IMR-90 (cell line): ENCODE results near the gene WFDC6. TPM values are rescaled to one million over a fixed set of nuclear protein-coding genes. Genes with fewer than 3 reads are reported as not detected.

ENCODE experiments used
- ATAC-seq: fragments of 200-7000 bp; cut with Tn5 transposase; 2 replicates; pipeline ENCODE4 v1.9.1; 2020; ENCODE audit warnings: low read depth, mild to moderate bottlenecking, moderate library complexity
- BruUV-seq: library from RNA; stranded (reverse); fragments of 400-500 nt; replicated peaks from 2 replicates; lab custom pipeline; 2021; lab: Mats Ljungman, UMichigan
- CTCF ChIA-PET: fragments of 300-600 bp; formaldehyde crosslinking; extraction: SDS; loops from one replicate; lab custom pipeline; 2021; ENCODE audit warnings: antibody characterized with exemption; lab: Yijun Ruan, JAX
- POLR2A ChIA-PET: fragments of 300-600 bp; sonication (Branson Sonifier 250); formaldehyde crosslinking; loops from one replicate; lab custom pipeline; 2022; ENCODE audit warnings: antibody characterized with exemption; ENCODE audit not compliant: unreplicated experiment; lab: Charles Lee
- DNase-seq: peaks from one replicate; pipeline ENCODE4 v3.0.0; 2013
- H2AFZ ChIP-seq: replicated peaks from 2 replicates; pipeline ENCODE3; 2013; ENCODE audit warnings: low read length, mild to moderate bottlenecking; ENCODE audit not compliant: poor library complexity
- H2AK5ac ChIP-seq: 2 replicates; pipeline ENCODE4 v1.6.1; 2013; ENCODE audit warnings: low read depth, low read length, inconsistent platforms
- H2AK9ac ChIP-seq: replicated peaks from 2 replicates; pipeline ENCODE3; 2013; ENCODE audit warnings: mild to moderate bottlenecking, low read depth, low read length, moderate library complexity; ENCODE audit not compliant: poor library complexity
- H2BK120ac ChIP-seq: 2 replicates; pipeline ENCODE4 v1.6.1; 2013; ENCODE audit warnings: low read depth, low read length, inconsistent platforms
- H2BK15ac ChIP-seq: 3 replicates; pipeline ENCODE4 v1.6.1; 2013; ENCODE audit warnings: low read depth, low read length, inconsistent platforms
- H2BK20ac ChIP-seq: 2 replicates; pipeline ENCODE4 v1.6.1; 2013; ENCODE audit warnings: low read depth, mild to moderate bottlenecking, inconsistent platforms, low read length, moderate library complexity
- H2BK5ac ChIP-seq: 2 replicates; pipeline ENCODE4 v1.6.1; 2013; ENCODE audit warnings: mild to moderate bottlenecking, low read depth, low read length, inconsistent platforms; ENCODE audit not compliant: poor library complexity, severe bottlenecking
- H3K14ac ChIP-seq: replicated peaks from 2 replicates; pipeline ENCODE4 v1.6.1; 2013; ENCODE audit warnings: low read depth, low read length, inconsistent platforms
- H3K18ac ChIP-seq: 2 replicates; pipeline ENCODE4 v1.6.1; 2013; ENCODE audit warnings: low read depth, low read length, control low read depth
- H3K23ac ChIP-seq: 2 replicates; pipeline ENCODE4 v1.6.1; 2013; ENCODE audit warnings: low read depth, low read length, inconsistent platforms
- H3K27ac ChIP-seq: 2 replicates; pipeline ENCODE4 v1.5.1; 2013; ENCODE audit warnings: mild to moderate bottlenecking, control low read depth, low read length; ENCODE audit not compliant: insufficient read depth
- H3K27me3 ChIP-seq: 2 replicates; pipeline ENCODE4 v1.6.1; 2013; ENCODE audit warnings: low read length; ENCODE audit not compliant: control insufficient read depth, insufficient read depth
- H3K36me3 ChIP-seq: 2 replicates; pipeline ENCODE4 v1.6.1; 2013; ENCODE audit warnings: low read length, mixed read lengths; ENCODE audit not compliant: control insufficient read depth, insufficient read depth
- H3K4ac ChIP-seq: 2 replicates; pipeline ENCODE4 v1.6.1; 2013; ENCODE audit warnings: low read depth, low read length, inconsistent platforms
- H3K4me1 ChIP-seq: 2 replicates; pipeline ENCODE4 v1.6.1; 2013; ENCODE audit warnings: low read length, mixed read lengths; ENCODE audit not compliant: control insufficient read depth, insufficient read depth
- H3K4me2 ChIP-seq: 2 replicates; pipeline ENCODE4 v1.6.1; 2013; ENCODE audit warnings: low read depth, mild to moderate bottlenecking, control low read depth, low read length, moderate library complexity
- H3K4me3 ChIP-seq: 2 replicates; pipeline ENCODE4 v1.5.1; 2013; ENCODE audit warnings: low read depth, mild to moderate bottlenecking, control low read depth, low read length, moderate library complexity; ENCODE audit not compliant: insufficient read depth
- H3K56ac ChIP-seq: 2 replicates; pipeline ENCODE4 v1.6.1; 2013; ENCODE audit warnings: low read length, inconsistent platforms; ENCODE audit not compliant: insufficient read depth; ENCODE audit errors: extremely low read depth
- H3K79me1 ChIP-seq, 2 experiments: 2 replicates each; pipeline ENCODE4 v1.6.1; 2013; ENCODE audit warnings: low read length in 2 of 2, inconsistent platforms in 1 of 2, low read depth in 1 of 2
- H3K9ac ChIP-seq: 2 replicates; pipeline ENCODE4 v1.6.1; 2013; ENCODE audit warnings: low read depth, low read length, control low read depth
- H3K9me1 ChIP-seq: 2 replicates; pipeline ENCODE4 v1.6.1; 2013; ENCODE audit warnings: low read length, inconsistent platforms; ENCODE audit not compliant: insufficient read depth
- H3K9me3 ChIP-seq: 2 replicates; pipeline ENCODE4 v1.6.1; 2013; ENCODE audit warnings: low read length; ENCODE audit not compliant: control insufficient read depth, insufficient read depth
- H4K20me1 ChIP-seq: 2 replicates; pipeline ENCODE4 v1.6.1; 2013; ENCODE audit warnings: low read length, inconsistent platforms; ENCODE audit not compliant: insufficient read depth
- H4K5ac ChIP-seq: 2 replicates; pipeline ENCODE4 v1.6.1; 2013; ENCODE audit warnings: mild to moderate bottlenecking, low read depth, low read length, control low read depth
- H4K8ac ChIP-seq, 2 experiments: 2 replicates each; pipeline ENCODE4 v1.6.1; 2013; ENCODE audit warnings: low read depth in 2 of 2, low read length in 2 of 2, control low read depth in 1 of 2, inconsistent platforms in 1 of 2
- H4K91ac ChIP-seq: 2 replicates; pipeline ENCODE4 v1.6.1; 2013; ENCODE audit warnings: low read depth, low read length, inconsistent platforms; ENCODE audit not compliant: insufficient read depth
- BHLHE40 ChIP-seq: fragments of 150-350 bp; IDR thresholded peaks from 2 replicates; pipeline ENCODE4 v1.6.1; 2016; ENCODE audit warnings: mild to moderate bottlenecking, low read depth, low read length
- CEBPB ChIP-seq: IDR thresholded peaks from 2 replicates; pipeline ENCODE4 v1.6.1; 2012; ENCODE audit warnings: low read depth, low read length, improper control_type of control experiment
- CHD1 ChIP-seq: IDR thresholded peaks from 2 replicates; pipeline ENCODE4 v1.6.1; 2012; ENCODE audit warnings: low read depth, low read length, improper control_type of control experiment
- ELK1 ChIP-seq: fragments of 150-350 bp; IDR thresholded peaks from 2 replicates; pipeline ENCODE4 v1.6.1; 2016; ENCODE audit warnings: low read depth, mild to moderate bottlenecking, low read length, moderate library complexity, borderline replicate concordance
- FOS ChIP-seq: fragments of 150-350 bp; IDR thresholded peaks from 2 replicates; pipeline ENCODE4 v1.6.1; 2016; ENCODE audit warnings: low read depth, low read length
- MAFK ChIP-seq: IDR thresholded peaks from 2 replicates; pipeline ENCODE4 v1.6.1; 2012; ENCODE audit warnings: low read depth, low read length, improper control_type of control experiment
- MAZ ChIP-seq: IDR thresholded peaks from 2 replicates; pipeline ENCODE4 v1.6.1; 2012; ENCODE audit warnings: low read depth, mild to moderate bottlenecking, low read length, improper control_type of control experiment, moderate library complexity, borderline replicate concordance
- MXI1 ChIP-seq: IDR thresholded peaks from 2 replicates; pipeline ENCODE4 v1.6.1; 2012; ENCODE audit warnings: low read depth, mild to moderate bottlenecking, low read length, moderate library complexity, borderline replicate concordance
- NFE2L2 ChIP-seq: fragments of 150-350 bp; IDR thresholded peaks from 2 replicates; pipeline ENCODE4 v1.6.1; 2016; ENCODE audit warnings: low read depth, mild to moderate bottlenecking, low read length
- POLR2A ChIP-seq: IDR thresholded peaks from 2 replicates; pipeline ENCODE4 v1.6.1; 2012; ENCODE audit warnings: mild to moderate bottlenecking, low read depth, low read length
- RCOR1 ChIP-seq: IDR thresholded peaks from 2 replicates; pipeline ENCODE4 v1.6.1; 2012; ENCODE audit warnings: mild to moderate bottlenecking, low read length, improper control_type of control experiment; ENCODE audit not compliant: insufficient replicate concordance
- SMC3 ChIP-seq: fragments of 150-350 bp; IDR thresholded peaks from 2 replicates; pipeline ENCODE4 v1.6.1; 2016; ENCODE audit warnings: low read depth, mild to moderate bottlenecking, antibody characterized with exemption, low read length, moderate library complexity
- USF2 ChIP-seq: fragments of 150-350 bp; IDR thresholded peaks from 2 replicates; pipeline ENCODE4 v1.6.1; 2017; ENCODE audit warnings: mild to moderate bottlenecking, antibody characterized with exemption, low read length, low read depth
- WGBS, 2 experiments: methylation state at CpG; one replicate each; pipeline versions ENCODE4 v1.1.5 to v1.1.7; 2013; ENCODE audit warnings: missing lambda C conversion rate in 2 of 2; ENCODE audit not compliant: insufficient read length in 1 of 2; ENCODE audit errors: extremely low coverage in 2 of 2; 5-methylcytosine and 5-hydroxymethylcytosine counted together
- dilution Hi-C: fragments of 300-500 bp; cut with HindIII; formaldehyde crosslinking; loops from one replicate; pipeline ENCODE4 v1.14.3; 2018; ENCODE audit warnings: low sequenced_read_pairs; ENCODE audit not compliant: unreplicated experiment
- in situ Hi-C: fragments of 300-500 bp; cut with MboI; formaldehyde crosslinking; loops from 3 replicates; pipeline ENCODE4 v1.14.3; 2019; ENCODE audit warnings: low sequenced_read_pairs, inconsistent platforms, mixed read lengths
- intact Hi-C: fragments of 100-400 bp; cut with micrococcal nuclease; formaldehyde crosslinking; loops from 2 replicates; pipeline ENCODE4 v1.10.0; 2022
- polyA plus RNA-seq, 3 experiments: library from polyadenylated mRNA; depleted of rRNA; stranded (reverse); fragments of >200 nt; gene quantifications; 2 replicates each; pipeline ENCODE4 v1.2.3, GENCODE V29; 2012; ENCODE audit warnings: low replicate concordance in 1 of 3
- total RNA-seq: library from RNA; depleted of rRNA; stranded (reverse); fragments of >200 nt; gene quantifications from 2 replicates; pipeline ENCODE4 v1.2.3, GENCODE V29; 2012

The WFDC6 gene
- total and polyA plus RNA-seq, 2 of the 4 experiments (the other 2 are of a cell fraction), result not detected

GRCh38 chr20:45495501-45495941 lies 43.8 kb downstream of the WFDC6 start:
- no peak overlapping the region for H2AK9ac ChIP-seq
- no peak overlapping the region for H4K91ac ChIP-seq
- BruUV-seq, result no TSS peak
- ChIA-PET POLR2A (no interaction called here), CTCF (no interaction called here)
- no peak overlapping the region for H4K8ac ChIP-seq
- H2BK15ac ChIP-seq, result no peak overlapping the region
- H3K14ac ChIP-seq, result no peak overlapping the region
- no peak overlapping the region for H2BK120ac ChIP-seq
- H3K4me1 ChIP-seq, result no peaks in the 10 kb centered on the region
- H3K9ac ChIP-seq, result no peak overlapping the region
- no peak overlapping the region for H3K27ac ChIP-seq
- H3K18ac ChIP-seq, result no peak overlapping the region
- no peaks in the 10 kb centered on the region for H3K9me3 ChIP-seq
- intact Hi-C loops (no loop called here), dilution Hi-C loops (no loop called here), in situ Hi-C loops (no loop called here)
- H4K20me1 ChIP-seq, result no peaks in the 10 kb centered on the region
- TF ChIP-seq ELK1 (no peak), CEBPB (no peak), MAFK (no peak), MAZ (no peak), BHLHE40 (no peak), MXI1 (no peak), FOS (no peak), RCOR1 (no peak), POLR2A (no peak), CHD1 (no peak), NFE2L2 (no peak), SMC3 (no peak), USF2 (no peak)
- no peak overlapping the region for H2BK5ac ChIP-seq
- H3K27me3 ChIP-seq, result no peaks in the 10 kb centered on the region; the same call in none of the 2 replicates
- DNase-seq, result no peak
- no peak overlapping the region for H3K23ac ChIP-seq
- H3K79me1 ChIP-seq, result no peaks in the 10 kb centered on the region
- no peak overlapping the region for H2BK20ac ChIP-seq
- no peak overlapping the region for H3K4me2 ChIP-seq
- ATAC-seq, result no peak
- no peak overlapping the region for H3K4ac ChIP-seq
- no peak overlapping the region for H4K5ac ChIP-seq
- H3K56ac ChIP-seq, result no peak overlapping the region
- no peak overlapping the region for H3K4me3 ChIP-seq
- H2AFZ ChIP-seq, result no peak overlapping the region
- H3K9me1 ChIP-seq, result no peaks in the 10 kb centered on the region
- no peaks in the 10 kb centered on the region for H3K36me3 ChIP-seq
- WGBS, 2 experiments, result no CpG with 5 or more reads among the region's 1 CpG
- no peak overlapping the region for H2AK5ac ChIP-seq
